Measurements from ENCODE around the gene C17orf50.

C17orf50 gene

DNA sequence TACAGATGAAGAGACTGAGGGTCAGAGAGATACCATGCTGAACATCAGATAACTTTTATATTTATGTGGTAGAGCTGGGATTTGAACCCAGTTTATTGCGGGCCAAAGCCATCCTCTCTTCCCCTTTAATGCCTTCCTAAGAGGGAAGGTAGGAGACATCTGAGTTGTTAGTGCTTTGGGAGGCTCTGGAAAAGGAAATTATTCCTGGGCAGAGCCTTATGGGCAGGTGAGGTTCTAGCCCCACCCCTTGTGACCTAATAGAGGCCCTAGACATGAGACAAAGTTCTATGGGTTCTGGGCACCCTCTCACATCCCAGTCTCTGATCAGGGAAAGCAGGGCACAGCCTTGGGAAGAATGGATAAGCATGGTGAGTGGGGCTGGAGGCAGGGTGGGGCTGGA, at the start of gene C17orf50:
Gene C17orf50 (plus strand): TSS at position 301 of the 400 bp plus-strand sequence. CDS start 55 bp downstream, at position 356.
- no peak for DNase-seq

DNA sequence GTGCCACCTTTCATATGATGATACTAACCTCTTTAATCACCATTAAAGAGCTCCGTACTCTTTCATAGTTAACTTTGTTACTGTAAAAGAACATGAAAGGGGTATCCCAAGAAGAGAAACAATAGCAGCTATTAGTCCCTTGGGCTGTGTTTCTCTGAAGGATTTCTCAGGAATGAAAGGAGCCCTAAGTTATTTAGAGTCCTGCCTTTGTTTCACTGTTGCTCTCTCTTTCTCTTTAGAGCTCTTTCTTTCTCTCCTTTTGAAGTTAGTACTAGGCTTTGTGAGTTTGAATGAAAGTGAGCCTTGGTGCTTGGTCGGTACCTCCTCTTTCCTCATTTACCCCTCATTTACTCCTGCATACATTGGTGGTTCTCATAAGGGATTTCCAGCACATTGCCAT, 49.7 kb upstream of the C17orf50 start:
- DNase-seq = no peak

DNA sequence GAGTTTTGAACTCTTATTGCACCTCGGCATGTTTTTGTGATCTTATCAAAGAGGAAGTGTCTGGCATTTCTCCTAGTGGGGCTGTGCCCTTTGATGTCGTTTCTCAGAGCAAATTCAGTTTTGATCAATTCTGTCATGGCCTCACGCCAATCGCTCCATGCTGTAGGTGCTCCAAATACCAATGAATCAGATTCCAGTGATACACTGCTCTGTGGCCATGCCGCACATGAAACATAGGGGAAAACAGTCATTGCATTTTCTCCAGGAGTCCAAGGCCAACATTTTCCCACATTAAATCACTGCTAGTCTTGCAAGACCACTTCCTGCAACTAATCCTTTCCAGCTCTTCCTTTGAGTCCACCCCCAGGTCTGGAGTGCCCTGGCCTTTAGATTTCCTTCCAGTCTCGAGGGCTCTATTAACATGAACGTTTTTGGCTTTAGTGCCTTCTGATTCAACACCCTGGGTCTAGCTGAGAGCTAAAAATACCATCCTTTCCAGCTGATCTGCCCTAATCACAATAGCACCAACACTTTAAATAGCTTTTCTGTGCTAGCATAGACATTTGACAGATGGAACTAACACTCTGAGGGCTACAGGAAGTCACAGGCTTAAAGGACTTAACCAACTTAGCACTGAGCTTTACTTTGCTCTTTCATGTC, 47.5 kb upstream of the C17orf50 start:
- no peak for DNase-seq

DNA sequence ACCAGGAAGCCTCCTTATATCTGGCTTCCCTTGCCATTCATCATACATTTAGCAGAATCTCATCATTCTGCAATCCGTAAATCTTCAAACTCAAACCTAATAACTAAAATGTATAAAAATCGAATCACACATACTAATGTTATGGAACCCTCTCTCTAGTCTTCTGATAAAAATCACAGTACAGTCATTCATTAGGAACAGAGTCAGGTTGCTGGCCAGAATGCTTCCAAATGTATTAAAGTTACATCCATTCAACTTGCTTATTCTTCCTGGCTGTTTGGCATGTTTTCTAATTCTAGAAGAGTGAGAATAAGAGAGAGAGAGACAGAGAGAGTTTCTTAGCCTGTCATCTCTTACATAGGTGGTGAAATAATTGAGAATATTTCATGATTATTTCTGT, 45.7 kb upstream of the C17orf50 start:
- no peak for DNase-seq

DNA sequence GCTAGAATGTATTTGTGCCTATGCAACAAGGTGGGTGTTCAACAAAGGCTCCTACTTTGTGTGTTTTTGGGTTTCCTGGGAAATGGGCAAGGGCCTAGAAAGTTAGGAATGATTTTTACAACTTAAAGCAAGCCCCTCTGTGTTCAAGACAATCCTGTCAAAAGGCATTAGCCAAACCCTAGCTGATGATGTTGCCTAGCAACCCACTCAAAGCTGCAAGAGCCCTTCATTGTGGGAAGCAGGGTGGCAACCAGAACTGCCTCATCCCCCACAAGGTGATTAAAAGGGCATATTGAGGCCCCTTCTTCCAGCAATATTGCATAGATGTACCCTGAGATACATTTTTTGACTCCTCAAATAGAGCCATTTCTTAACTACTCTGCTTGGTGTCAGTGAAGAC, 45.3 kb upstream of the C17orf50 start:
- no peak for DNase-seq

DNA sequence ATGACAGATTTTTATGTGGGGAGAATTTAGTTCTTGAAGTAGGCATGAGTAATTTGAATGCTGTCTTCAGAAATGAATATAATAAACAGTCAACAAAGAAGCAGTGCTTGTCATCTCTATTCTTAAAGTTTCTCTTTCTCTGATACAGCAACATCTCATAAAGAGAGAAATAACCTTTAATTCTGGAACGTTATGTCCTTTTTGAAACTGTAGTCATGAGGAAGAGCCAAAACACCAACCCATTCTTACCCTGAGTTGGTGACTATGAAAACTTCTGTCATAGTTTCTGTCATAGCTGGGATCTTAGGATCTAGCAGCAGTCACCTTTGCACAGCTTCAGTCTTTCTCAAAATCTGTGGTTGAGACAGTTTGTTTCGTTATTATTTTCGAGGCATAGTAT, 44.5 kb upstream of the C17orf50 start:
- DNase-seq = no peak

DNA sequence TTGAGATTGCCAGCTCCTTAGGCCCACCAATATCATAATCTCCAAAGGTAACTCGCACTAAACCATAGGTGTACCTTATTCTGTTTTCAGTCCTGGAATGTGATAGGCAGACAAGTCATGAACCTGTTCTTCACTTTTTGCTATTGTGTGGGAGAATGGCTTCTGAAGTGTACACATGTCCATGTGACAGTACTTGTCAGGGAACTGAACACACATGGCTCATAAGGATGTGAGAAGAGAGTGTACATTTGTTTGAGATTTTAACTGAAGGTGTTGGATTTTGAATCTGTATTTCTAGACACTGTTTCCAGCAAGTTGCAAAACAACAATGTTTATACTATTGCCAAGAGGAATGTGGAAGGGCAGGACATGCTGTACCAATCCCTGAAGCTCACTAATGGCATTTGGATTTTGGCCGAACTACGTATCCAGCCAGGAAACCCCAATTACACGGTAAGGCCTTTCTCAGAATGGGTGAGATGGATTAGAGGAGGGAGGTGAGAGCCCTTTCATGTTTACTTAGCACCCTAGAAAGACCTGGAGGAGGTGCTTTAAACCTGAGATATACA, 43.7 kb upstream of the C17orf50 start:
- no peak for DNase-seq

DNA sequence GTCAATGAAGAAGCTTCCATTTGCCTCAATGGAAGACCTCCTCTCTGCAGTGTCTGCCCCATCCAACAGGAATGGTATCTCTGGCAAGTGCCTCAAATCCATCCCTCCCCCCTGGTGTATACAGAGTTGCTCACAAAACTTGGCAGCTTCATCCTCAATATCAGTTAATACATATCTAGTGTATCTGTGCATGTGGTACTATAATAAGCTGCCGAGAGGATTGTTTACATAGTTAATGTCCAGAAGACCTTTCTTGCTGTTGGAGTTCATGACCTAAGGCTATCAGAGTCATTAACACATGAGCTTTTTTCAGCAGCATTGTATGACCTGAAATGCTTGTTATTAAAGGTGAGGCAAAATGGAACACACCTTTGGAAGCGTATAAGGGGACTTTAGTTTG, 43.2 kb upstream of the C17orf50 start:
- DNase-seq = no peak

DNA sequence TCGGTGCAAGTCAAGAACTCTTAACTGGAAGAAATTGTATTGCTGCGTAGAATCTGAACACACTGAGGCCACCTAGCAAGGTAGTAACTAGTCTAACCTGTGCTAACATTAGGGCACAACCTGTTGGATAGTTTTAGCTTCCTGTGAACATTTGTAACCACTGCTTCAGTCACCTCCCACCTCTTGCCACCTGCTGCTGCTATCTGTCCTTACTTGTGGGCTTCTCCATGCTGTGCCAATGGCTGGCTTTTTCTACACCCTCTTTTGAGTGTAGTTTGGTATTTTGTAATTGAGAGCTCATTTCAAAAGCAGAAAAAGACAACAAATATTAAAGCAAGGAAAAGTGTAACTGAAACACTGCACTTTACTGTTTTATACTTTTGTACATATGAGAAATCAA, 37.0 kb upstream of the C17orf50 start:
- DNase-seq = no peak

DNA sequence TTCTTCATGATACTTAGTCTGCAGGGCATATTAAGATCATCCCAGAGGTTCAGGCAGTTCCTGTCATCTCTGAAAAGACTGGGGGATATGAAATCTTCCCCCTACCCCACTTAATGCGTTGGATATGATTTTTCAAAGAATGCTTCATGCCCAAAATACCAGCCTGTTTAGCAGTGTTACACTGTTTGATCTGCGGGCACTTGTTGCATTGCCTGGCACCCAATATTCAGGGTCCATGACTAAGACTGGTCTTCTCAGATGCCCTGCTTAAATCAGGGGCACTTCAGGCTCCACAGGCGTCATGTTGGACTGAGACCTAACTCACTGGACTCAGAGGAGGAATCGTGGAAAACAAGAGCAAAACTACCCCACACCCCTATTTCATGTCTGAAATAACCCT, 35.6 kb upstream of the C17orf50 start:
- DNase-seq = no peak

DNA sequence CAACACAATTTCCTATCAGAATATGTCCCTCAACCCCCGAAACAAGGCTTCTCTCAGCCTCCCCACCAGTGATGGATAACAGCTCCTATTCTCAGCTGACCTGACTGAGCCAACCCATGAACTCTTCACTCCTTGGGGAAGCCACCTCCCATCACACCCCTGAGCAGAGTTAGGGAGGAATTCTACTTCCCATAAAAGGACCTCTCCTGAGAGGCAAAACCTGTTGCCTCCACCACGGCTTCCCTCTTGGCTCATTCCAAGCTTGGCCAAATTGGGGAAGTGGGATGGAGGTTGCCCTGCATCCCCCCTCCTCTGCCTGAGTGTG, 34.9 kb upstream of the C17orf50 start:
- DNase-seq = no peak

DNA sequence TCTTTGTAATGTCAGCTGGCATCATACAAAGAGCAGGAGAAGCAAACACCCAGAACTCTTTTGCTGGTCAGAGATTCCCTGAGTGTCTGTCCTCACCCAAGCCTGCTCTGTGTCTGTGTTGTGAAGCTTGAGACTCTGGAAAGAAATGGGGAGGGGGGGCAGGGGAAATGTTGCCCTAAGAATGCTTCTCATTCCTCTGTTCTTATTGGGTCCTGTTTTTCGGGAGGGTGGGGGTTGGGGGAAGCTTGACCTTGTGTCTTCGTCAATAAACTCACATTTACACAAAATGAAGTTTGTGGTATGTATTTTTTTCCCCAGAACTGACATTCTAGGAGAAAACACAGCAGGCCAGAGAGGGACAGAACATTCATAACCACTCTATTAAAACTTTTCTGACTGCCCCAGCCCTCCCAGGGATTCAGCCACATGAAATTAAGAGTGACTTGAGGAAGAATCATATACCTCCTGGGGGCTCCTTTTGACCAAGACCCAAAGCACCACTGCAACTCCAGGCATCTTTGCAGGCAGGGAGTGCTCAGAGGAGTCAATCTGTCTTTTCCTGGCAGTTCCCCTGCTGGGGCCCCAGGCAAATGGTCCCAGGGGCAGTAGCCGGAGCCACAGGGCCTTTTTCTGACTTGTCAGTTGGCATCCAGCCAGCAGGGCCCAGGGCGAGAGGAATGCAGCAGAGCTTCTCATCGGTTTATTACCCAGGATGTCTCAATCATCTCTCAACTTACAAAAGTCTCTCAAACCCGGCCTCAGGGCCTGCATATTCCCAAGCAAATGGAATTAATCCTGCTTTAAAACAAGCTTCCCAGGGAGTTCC, 34.3 kb upstream of the C17orf50 start:
- no peak for DNase-seq

DNA sequence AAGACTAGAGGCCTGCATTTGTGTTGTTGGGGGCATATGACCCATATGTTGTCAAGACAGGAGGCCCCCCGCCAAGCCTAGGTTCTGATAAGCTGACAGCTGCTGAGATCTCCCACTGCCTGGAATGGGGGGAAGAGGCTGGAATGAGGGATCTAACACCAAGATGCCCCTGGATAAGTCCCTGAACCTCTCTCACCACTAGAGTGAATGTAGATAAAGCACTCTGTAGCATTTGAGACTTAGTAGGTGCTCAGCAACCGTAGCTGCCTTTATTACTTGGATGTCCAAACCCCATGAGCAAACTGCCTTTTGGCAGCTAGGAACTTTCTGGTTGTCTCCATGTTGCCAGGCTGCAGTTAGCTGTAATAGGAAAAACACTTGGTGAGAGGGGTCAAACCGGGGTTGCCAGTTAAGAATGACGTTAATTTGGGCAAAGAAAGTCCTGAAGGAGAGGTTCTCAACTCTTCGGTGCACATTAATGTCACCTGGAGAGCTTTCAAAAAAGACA, 33.7 kb upstream of the C17orf50 start:
- DNase-seq = no peak

DNA sequence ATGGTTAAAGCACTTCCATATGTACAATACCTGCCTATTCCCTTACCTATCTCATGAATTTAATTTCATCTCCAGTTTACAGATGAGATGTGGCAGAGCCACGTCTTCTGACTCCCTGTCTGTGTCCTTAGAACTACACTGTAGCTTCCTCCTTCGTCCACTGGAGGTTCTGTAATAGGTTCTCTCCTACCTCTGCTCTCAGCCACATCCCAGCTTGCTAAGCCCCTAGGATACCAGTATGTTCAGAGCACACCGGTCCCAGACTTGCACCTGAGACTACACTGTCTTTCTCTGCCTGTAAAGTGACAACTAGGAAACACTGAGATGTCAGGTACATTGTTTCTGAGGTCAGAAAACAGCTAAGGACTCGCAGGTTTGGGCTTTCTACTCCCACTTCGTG, 33.1 kb upstream of the C17orf50 start:
- no peak for DNase-seq

DNA sequence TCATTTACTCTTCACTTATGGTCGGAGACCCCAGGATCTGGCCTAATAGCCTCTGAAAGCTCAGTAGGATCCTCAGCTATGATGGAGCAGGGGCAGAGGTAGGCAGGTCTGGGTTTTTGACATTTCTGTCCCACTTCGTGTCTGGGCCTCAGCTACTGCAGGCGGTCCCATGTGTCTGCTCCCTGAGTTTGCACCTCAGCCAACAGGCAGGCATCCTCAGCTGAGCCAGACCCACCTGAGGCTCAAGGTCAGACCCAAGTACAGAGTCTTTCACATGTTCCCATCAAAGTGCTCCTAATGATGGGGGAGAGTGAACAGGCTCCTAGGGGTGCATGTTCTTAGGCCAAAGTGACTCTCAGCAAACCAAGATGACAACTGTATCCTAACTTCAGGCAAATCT, 32.1 kb upstream of the C17orf50 start:
- DNase-seq = no peak

DNA sequence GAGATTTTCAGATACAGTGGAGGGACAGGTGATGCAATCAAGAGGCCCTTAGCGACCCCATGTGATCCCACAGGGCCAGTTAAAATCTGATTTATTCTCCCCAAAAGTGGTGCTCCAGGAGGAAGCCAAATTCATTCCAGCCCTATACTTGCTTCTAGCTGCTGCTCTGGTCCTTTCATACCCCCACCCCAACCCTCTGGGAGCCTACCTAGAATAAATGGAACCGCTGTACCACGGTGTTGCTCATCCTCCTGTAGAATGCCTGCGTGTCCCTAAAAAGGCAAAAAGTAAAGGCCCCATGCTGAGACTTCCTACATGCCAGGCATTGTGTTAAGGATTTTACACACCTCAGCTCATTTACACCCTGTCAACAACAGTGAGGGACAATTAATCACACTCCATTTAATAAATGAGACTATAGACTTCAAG, 31.3 kb upstream of the C17orf50 start:
- no peak for DNase-seq

DNA sequence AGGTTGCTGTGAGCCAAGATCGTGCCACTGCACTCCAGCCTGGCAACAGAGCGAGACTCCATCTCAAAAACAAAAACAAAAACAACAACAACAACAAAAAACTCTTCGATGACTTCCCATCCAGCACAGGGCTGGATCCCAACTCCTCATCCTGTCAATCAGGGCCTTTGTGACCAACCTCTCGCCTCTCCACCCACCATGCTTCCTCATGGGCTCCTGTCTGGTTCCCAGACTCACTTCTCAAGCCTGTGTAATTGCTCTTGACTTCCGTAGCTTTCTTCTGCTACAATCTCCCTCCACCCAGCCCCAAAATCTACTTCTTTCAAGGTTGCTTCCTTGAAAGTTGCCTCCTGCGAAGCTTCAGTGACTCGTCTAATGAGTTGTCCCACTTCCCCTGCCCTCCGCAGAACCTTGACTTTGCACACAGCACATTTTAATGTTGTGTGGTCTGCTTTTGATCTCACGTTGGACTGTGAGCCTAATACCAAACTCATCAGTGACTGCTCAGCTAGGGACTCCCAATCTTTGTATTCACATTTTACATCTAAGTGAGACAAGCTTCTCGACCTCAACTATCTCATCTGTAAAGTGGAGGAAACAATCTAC, 30.2 kb upstream of the C17orf50 start:
- DNase-seq = no peak

DNA sequence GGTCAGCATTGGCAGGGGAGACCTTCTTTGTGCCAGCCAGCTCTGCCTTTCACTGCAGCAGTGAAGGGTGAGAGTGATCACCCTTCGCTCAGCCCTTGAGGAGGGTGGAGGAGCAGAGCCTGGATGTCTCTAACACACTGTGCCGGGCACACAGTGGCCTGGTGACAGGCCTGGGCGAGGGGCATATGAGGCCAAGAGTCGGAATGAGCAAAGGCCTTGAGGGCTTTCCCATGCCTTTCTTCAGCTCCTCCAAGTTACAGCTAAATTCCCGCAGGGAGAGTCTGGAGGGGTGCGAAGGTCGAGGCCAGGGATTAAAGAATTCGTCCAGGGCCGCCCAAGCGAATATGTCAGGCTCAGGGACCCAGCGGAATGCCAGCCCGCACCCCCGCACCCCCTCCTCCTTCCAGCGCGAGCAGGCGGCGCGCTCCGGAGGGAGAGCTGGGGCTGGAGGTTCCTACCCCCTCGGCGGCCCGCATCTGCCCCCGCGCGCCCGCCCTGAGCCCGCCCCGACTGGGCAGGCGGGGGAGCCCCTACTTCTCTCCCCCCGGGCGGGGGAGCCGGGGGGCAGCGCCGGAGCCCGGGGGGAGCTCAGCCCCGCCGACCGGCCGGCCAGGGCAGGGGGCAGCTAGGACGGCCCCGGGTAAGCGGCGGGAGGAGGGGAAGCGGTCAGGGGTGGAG, 29.3 kb upstream of the C17orf50 start, which contains the start of gene RASL10B:
Gene RASL10B (plus strand): TSS at position 401 of the 678 bp plus-strand sequence. CDS start 3,546 bp downstream, outside the sequence.
- DNase-seq = peak; percentile 36

DNA sequence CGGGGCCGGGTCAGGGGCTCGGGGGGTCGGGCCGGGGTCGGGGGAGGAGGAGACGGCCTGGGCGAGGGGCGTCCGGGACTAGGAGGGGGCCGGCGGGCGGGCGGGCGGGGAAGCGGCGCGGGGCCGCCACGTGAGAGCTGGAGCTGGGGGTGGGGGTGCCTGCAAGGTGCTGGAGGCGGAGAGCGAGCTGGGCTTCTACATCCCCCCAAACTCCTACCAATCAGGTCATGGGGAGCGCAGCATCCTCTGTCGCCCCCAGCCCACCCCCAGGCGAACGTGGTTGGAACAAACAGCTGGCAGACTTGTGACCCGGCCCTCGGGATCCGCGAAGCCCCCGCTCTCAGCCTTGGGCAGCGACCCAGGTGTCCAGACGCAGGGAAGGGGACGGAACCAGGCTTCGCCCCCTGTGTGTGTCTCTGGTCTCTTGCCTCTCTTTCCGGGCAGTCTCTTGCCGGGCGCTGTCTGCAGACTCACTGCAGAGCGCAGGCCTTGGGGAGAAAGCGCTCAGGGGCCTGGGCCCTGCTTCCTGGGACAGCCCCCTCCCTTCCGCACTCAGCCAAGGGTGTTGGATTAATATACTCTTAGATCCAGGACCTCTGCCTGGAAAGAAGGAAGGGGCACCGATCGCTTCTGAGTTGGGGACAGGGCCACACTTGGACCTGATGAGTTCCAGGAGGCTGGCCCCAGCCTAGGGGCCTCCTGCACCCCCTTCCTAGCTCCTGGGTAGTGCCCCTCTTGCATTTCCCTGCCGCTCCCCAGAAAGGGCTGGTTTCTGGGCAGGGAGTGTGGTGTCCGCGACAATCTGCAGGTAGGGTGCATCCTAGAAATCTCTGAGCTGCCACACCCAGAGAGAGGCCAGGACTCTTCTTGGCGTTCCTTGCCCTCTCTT, 28.5 kb upstream of the C17orf50 start:
- DNase-seq = no peak

DNA sequence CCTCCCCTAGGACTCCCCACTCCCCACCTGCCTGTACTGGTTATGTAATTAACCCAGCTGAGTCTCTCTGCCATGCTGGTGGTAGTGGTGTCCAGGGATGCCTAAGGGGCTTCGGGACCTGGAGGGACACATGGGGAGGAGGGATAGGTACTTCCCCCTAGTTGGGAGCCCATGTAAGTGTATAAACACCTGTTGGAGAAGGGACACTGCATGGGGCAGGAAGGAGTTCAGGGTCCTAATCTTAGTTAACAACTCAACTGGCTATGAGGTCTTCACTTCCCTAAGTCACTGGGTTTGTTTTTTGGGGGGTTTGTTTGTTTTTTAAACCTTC, 27.9 kb upstream of the C17orf50 start:
- DNase-seq = no peak

DNA sequence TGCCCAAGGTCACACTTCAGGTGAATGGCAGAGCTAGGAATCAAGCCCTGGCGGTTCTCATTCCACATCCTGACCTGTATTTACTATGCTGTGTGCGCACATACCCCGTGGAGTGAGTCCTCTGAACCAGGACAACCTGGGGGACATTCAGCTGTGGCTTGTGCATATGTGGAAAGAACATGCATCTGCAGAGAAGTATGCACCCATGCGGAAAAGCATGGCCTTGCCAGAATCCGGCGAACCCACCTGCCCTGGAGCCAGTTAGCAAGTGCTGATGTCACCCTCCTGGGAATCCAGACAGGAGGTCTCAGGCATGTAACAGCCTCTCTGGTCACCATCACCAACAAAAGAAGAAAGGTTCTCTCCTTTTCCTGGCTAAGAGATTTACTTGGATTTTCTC, 27.3 kb upstream of the C17orf50 start:
- no peak for DNase-seq

DNA sequence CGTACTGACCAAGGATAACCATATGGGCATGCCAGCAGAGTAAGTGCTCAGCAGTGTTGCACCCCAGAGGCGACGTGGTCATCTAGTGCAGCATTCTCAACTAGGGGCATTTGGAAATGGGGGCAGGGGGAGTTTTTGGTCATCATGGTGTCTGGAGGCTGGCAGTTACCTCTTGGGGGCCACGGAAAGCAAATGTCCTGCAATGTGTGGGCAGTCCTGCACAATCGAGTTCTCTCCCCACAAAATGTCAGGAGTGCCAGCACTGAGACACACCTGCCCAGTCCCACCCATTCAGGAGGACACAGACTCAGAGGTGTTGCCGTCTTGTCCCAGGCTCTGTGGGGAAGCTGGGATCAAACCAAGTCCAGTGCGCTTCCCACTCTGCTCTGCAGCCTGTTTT, 26.3 kb upstream of the C17orf50 start:
- no peak for DNase-seq

Measured in CD4-positive, alpha-beta T cell treated with Interleukin-21 for 1 hour (primary cell).